Measurements from ENCODE around the gene STRN4. TPM values are rescaled to one million over a fixed set of nuclear protein-coding genes. Genes with fewer than 3 reads are reported as not detected.

Gene STRN4
- total and polyA plus RNA-seq, 2 donors from 2014 or later = 31.5 to 74.9 TPM

GRCh38 chr19:46696866-46697203 lies 49.4 kb downstream of the STRN4 start:
- Histone ChIP-seq H3K9ac (ENCODE audit: low read length in 3 of 3) (no peak overlapping the region), H3K27ac (ENCODE audit: low read depth in 2 of 2, low read length in 2 of 2) (no peak overlapping the region), H3K4me1 (ENCODE audit: control insufficient read depth in 2 of 3, insufficient read depth in 2 of 3, low read depth in 1 of 3, low read length in 3 of 3) (peaks cover 0 to 2% (median 0%) of the 10 kb centered on the region in 3 donors), H3K36me3 (ENCODE audit: control insufficient read depth in 2 of 3, insufficient read depth in 3 of 3, low read length in 3 of 3) (peaks cover 13 to 45% (median 41%) of the 10 kb centered on the region in 3 donors), H3K27me3 (ENCODE audit: control insufficient read depth, insufficient read depth, low read length) (no peaks in the 10 kb centered on the region), H3K4me3 (ENCODE audit: low read length in 3 of 3) (no peak overlapping the region), H3K9me3 (ENCODE audit: control insufficient read depth in 2 of 3, insufficient read depth in 1 of 3, low read length in 3 of 3) (no peaks in the 10 kb centered on the region)
- intact Hi-C loops (cut with DNase I) = no loop called here
- FAIRE-seq (no peak), DNase-seq (peak in 1 of 5 donors; percentile 66)
- TF ChIP-seq, protein P1, sequence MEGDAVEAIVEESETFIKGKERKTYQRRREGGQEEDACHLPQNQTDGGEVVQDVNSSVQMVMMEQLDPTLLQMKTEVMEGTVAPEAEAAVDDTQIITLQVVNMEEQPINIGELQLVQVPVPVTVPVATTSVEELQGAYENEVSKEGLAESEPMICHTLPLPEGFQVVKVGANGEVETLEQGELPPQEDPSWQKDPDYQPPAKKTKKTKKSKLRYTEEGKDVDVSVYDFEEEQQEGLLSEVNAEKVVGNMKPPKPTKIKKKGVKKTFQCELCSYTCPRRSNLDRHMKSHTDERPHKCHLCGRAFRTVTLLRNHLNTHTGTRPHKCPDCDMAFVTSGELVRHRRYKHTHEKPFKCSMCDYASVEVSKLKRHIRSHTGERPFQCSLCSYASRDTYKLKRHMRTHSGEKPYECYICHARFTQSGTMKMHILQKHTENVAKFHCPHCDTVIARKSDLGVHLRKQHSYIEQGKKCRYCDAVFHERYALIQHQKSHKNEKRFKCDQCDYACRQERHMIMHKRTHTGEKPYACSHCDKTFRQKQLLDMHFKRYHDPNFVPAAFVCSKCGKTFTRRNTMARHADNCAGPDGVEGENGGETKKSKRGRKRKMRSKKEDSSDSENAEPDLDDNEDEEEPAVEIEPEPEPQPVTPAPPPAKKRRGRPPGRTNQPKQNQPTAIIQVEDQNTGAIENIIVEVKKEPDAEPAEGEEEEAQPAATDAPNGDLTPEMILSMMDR (IDR thresholded peaks at IDR 0.05; ENCODE audit: borderline replicate concordance, extremely low read depth, insufficient read depth) = no peak

DNA sequence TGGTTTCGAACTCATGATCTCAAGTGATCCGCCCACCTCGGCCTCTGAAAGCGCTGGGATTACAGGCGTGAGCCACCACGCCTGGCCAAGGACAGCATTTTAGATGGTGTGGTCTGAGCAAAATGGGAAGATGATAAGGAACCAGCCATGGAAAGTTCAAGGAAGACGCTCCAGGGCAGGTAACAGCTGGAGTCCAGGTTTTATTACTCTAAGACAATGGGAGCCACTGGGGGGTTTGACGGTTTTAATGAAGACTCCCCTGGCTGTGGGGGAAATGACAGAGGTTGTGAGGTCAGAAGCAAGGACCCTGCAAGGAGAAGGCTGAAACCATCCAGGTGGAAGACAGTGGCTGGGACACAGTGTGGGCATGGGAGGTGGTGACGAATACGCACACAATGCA lies 50.2 kb downstream of the STRN4 start:
- H3K4me3 ChIP-seq (ENCODE audit: low read length in 3 of 3) = no peak overlapping the region
- TF ChIP-seq, protein P1 (IDR thresholded peaks at IDR 0.05; ENCODE audit: borderline replicate concordance, extremely low read depth, insufficient read depth) = no peak
- no peaks in the 10 kb centered on the region for H3K9me3 ChIP-seq (ENCODE audit: control insufficient read depth in 2 of 3, insufficient read depth in 1 of 3, low read length in 3 of 3)
- FAIRE-seq (no peak), DNase-seq (no peak)
- no peak overlapping the region for H3K9ac ChIP-seq (ENCODE audit: low read length in 3 of 3)
- peaks cover 0 to 2% (median 0%) of the 10 kb centered on the region in 3 donors for H3K4me1 ChIP-seq (ENCODE audit: control insufficient read depth in 2 of 3, insufficient read depth in 2 of 3, low read depth in 1 of 3, low read length in 3 of 3)
- no peaks in the 10 kb centered on the region for H3K27me3 ChIP-seq (ENCODE audit: control insufficient read depth, insufficient read depth, low read length)
- H3K27ac ChIP-seq (ENCODE audit: low read depth in 2 of 2, low read length in 2 of 2) = no peak overlapping the region
- H3K36me3 ChIP-seq (ENCODE audit: control insufficient read depth in 2 of 3, insufficient read depth in 3 of 3, low read length in 3 of 3) = peaks cover 16 to 52% (median 45%) of the 10 kb centered on the region in 3 donors
- intact Hi-C loops (cut with DNase I) = no loop called here

DNA sequence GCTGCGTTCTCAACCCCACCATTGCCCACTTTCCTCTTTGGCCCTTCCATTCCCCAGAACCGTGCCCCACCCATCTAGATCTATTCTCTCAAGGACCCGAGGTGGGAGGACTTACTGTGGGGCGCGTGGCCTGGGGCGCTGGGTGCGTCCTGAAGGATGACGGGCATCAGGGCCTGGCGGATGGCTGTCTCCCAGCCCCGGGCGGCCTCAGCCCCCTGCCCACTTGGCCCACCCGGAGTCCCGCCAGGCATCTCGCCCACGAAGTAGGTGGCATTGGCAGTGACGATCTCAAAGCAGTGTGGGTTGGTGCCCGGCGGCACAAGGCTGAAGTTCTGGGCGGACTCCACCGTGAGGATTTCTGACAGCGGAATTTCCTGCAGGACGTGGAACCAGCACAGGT lies 52.5 kb downstream of the STRN4 start:
- no peak overlapping the region for H3K9ac ChIP-seq (ENCODE audit: low read length in 3 of 3)
- intact Hi-C loops (cut with DNase I) = no loop called here
- no peaks in the 10 kb centered on the region for H3K27me3 ChIP-seq (ENCODE audit: control insufficient read depth, insufficient read depth, low read length)
- no peak for FAIRE-seq
- no peak overlapping the region for H3K27ac ChIP-seq (ENCODE audit: low read depth in 2 of 2, low read length in 2 of 2)
- peaks cover 15 to 52% (median 44%) of the 10 kb centered on the region in 3 donors for H3K36me3 ChIP-seq (ENCODE audit: control insufficient read depth in 2 of 3, insufficient read depth in 3 of 3, low read length in 3 of 3)
- peaks cover 0 to 2% (median 0%) of the 10 kb centered on the region in 3 donors for H3K4me1 ChIP-seq (ENCODE audit: control insufficient read depth in 2 of 3, insufficient read depth in 2 of 3, low read depth in 1 of 3, low read length in 3 of 3)
- DNase-seq = no peak
- TF ChIP-seq, protein P1 (IDR thresholded peaks at IDR 0.05; ENCODE audit: borderline replicate concordance, extremely low read depth, insufficient read depth) = no peak
- H3K4me3 ChIP-seq (ENCODE audit: low read length in 3 of 3) = no peak overlapping the region
- no peaks in the 10 kb centered on the region for H3K9me3 ChIP-seq (ENCODE audit: control insufficient read depth in 2 of 3, insufficient read depth in 1 of 3, low read length in 3 of 3)

Measured in kidney (tissue), 14 donors.